ENCODE measurements around the gene PDIA6.

DNA sequence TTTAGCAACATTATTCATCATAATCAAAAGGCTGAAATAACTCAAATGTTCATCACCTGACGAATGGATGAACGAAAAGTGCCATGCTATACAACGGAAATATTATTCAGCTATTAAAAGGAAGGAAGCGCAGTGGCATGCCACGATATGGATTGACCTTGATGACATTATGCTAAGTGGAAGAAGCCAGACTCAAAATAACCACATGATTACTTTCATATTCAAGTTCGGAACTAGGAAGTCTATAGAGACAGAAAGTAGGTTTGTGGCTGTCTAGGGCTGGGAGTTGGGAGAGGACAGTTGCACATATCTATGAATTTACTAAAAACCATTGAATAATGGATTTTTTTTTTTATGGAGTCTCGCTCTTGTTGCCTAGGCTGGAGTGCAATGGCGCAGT, 13.4 kb upstream of the PDIA6 start:
- TF ChIP-seq, protein P1, sequence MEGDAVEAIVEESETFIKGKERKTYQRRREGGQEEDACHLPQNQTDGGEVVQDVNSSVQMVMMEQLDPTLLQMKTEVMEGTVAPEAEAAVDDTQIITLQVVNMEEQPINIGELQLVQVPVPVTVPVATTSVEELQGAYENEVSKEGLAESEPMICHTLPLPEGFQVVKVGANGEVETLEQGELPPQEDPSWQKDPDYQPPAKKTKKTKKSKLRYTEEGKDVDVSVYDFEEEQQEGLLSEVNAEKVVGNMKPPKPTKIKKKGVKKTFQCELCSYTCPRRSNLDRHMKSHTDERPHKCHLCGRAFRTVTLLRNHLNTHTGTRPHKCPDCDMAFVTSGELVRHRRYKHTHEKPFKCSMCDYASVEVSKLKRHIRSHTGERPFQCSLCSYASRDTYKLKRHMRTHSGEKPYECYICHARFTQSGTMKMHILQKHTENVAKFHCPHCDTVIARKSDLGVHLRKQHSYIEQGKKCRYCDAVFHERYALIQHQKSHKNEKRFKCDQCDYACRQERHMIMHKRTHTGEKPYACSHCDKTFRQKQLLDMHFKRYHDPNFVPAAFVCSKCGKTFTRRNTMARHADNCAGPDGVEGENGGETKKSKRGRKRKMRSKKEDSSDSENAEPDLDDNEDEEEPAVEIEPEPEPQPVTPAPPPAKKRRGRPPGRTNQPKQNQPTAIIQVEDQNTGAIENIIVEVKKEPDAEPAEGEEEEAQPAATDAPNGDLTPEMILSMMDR (IDR thresholded peaks at IDR 0.05), result no peak
- no peak for TF ChIP-seq POLR2A (IDR thresholded peaks at IDR 0.05)

Measured in Peyer's patch (tissue), 4 donors.